HepG2 (cell line): ENCODE measurements around the gene SLC25A10. TPM values are rescaled to one million over a fixed set of nuclear protein-coding genes. Genes with fewer than 3 reads are reported as not detected.

Experiments
- ESRRA ChIP-seq: sonication (generic); formaldehyde crosslinking; IDR thresholded peaks from 2 replicates; pipeline ENCODE4 v1.5.1; 2020; ENCODE audit warnings: mild to moderate bottlenecking, low read depth, missing genetic modification reagents
- GMEB1 ChIP-seq: sonication (generic); formaldehyde crosslinking; IDR thresholded peaks from 2 replicates; pipeline ENCODE4 v1.5.1; 2020; ENCODE audit warnings: missing genetic modification reagents, mild to moderate bottlenecking, borderline replicate concordance
- HNF4G ChIP-seq, 2 experiments: sonication (generic) in 1 of 2; formaldehyde crosslinking in 1 of 2; IDR thresholded peaks; 2 replicates each; pipeline versions ENCODE4 v1.4.0 to v1.6.1; 2011 to 2020; ENCODE audit warnings: borderline replicate concordance in 2 of 2, low read depth in 2 of 2, mild to moderate bottlenecking in 2 of 2, low read length in 1 of 2, missing genetic modification reagents in 1 of 2, moderate library complexity in 1 of 2
- PCBP1 ChIP-seq: fragments of 200-400 bp; formaldehyde crosslinking; IDR thresholded peaks from 2 replicates; pipeline ENCODE4 v1.6.1; 2017; ENCODE audit warnings: mild to moderate bottlenecking, low read depth, low read length, borderline replicate concordance
- REST ChIP-seq, 2 experiments: IDR thresholded peaks; 2 replicates each; pipeline ENCODE4 v1.6.1; 2011 to 2012; ENCODE audit warnings: low read length in 2 of 2, borderline replicate concordance in 1 of 2, low read depth in 1 of 2, mild to moderate bottlenecking in 1 of 2, moderate library complexity in 1 of 2
- THAP9 ChIP-seq: sonication (generic); formaldehyde crosslinking; IDR thresholded peaks from 2 replicates; pipeline ENCODE4; 2020; ENCODE audit warnings: missing genetic modification reagents, mild to moderate bottlenecking, borderline replicate concordance
- ZNF337 ChIP-seq: sonication (generic); formaldehyde crosslinking; IDR thresholded peaks from 2 replicates; pipeline ENCODE4 v1.5.1; 2020; ENCODE audit warnings: missing genetic modification reagents, low read depth, mild to moderate bottlenecking, borderline replicate concordance
- polyA plus RNA-seq, 8 experiments: library from polyadenylated mRNA; depleted of rRNA in 3 of 8; stranded (reverse) in 7 of 8; unstranded in 1 of 8; fragments of >200 nt; fragmentation: Illumina TruSeq in 4 of 8; extraction: Trizol in 4 of 8; gene quantifications; 2 replicates each; pipeline versions ENCODE4 v1.2.1 to v1.2.3, GENCODE V29; 2011 to 2016; ENCODE audit warnings: low read depth in 4 of 8, missing spikeins in 1 of 8, mixed read lengths in 1 of 8; ENCODE audit not compliant: insufficient read depth in 1 of 8
- total RNA-seq, 5 experiments: library from RNA; depleted of rRNA; stranded (reverse); fragments of >200 nt; fragmentation: Illumina TruSeq; extraction: Trizol; gene quantifications; 2 replicates each; pipeline ENCODE4 v1.2.3, GENCODE V29; 2016; ENCODE audit warnings: low read depth in 1 of 5

Gene SLC25A10
- total and polyA plus RNA-seq, 2 of the 13 experiments (the other 11 are each of a cell fraction or from before 2014, with no cell fraction given), result 46.5 to 140 TPM

- peak; percentile 35; the same call in 1 of the 2 replicates for TF ChIP-seq THAP9 (CRISPR knock-in tag)
- 0 out of 2 replicates have a peak, but pooled peaks have one; percentile 38 for TF ChIP-seq ESRRA (CRISPR knock-in tag)
- peak; percentile 20; the same call in 1 of the 2 replicates for TF ChIP-seq HNF4G (IDR thresholded peaks at IDR 0.05; ENCODE audit: borderline replicate concordance, low read depth, low read length)
- 0 out of 2 replicates have a peak, but pooled peaks have one; percentile 22 for TF ChIP-seq HNF4G (CRISPR knock-in tag; IDR thresholded peaks at IDR 0.05; ENCODE audit: borderline replicate concordance, low read depth)
- TF ChIP-seq REST (IDR thresholded peaks at IDR 0.05; ENCODE audit: borderline replicate concordance in 1 of 2, low read depth in 1 of 2, low read length in 2 of 2), result peak in 1 of 2 experiments; percentile 35; a peak in 1 of 4 replicates
- TF ChIP-seq ZNF337 (CRISPR knock-in tag), result peak; percentile 60; the same call in 1 of the 2 replicates
- TF ChIP-seq PCBP1, result peak; percentile 68; the same call in 1 of the 2 replicates
- TF ChIP-seq GMEB1, result peak; percentile 98
Observed at GRCh38 chr17:81683584-81684441, 28.3 kb upstream of the SLC25A10 start, which contains the start of the genes ARL16 and HGS (continued).
